GM21423 (cell line): ENCODE results near the gene VCL.
"Not testable (repeated sequence)": the region's sequence is repeated elsewhere in the genome, so short reads cannot be mapped to it uniquely, and the experiment has no call there.

ENCODE experiments used
- ATAC-seq: cut with Tn5 transposase; IDR thresholded peaks from one replicate; pipeline ENCODE4 v1.9.1; 2021; ENCODE audit warnings: mild to moderate bottlenecking, moderate library complexity; ENCODE audit not compliant: unreplicated experiment

VCL gene

GRCh38 chr10:73997787-73998622 lies at the start of gene VCL:
TSS of gene VCL (plus strand) at chr10:73998116. CDS start at chr10:73998208, 92 bp downstream.
- peak; percentile 94 for ATAC-seq

- no peak for ATAC-seq
Observed at GRCh38 chr10:73948947-73949633, 48.8 kb upstream of the VCL start.

- ATAC-seq: no peak
Observed at GRCh38 chr10:73950155-73950948, 47.6 kb upstream of the VCL start.

- no peak for ATAC-seq
Observed at GRCh38 chr10:73953665-73954064, 44.3 kb upstream of the VCL start.

- ATAC-seq: no peak
Observed at GRCh38 chr10:73954737-73955136, 43.2 kb upstream of the VCL start.

GRCh38 chr10:73955719-73956118 lies 42.2 kb upstream of the VCL start:
- ATAC-seq: no peak

GRCh38 chr10:73956476-73957359 lies 41.2 kb upstream of the VCL start:
- ATAC-seq: peak; percentile 44

GRCh38 chr10:73959484-73960243 lies 38.3 kb upstream of the VCL start:
- ATAC-seq: no peak

- ATAC-seq: no peak
Observed at GRCh38 chr10:73962386-73962785, 35.5 kb upstream of the VCL start.

- not testable (repeated sequence) for ATAC-seq
Observed at GRCh38 chr10:73963533-73963932, 34.4 kb upstream of the VCL start.

- ATAC-seq: no peak
Observed at GRCh38 chr10:73964743-73965142, 33.2 kb upstream of the VCL start.

- not testable (repeated sequence) for ATAC-seq
Observed at GRCh38 chr10:73965267-73965889, 32.5 kb upstream of the VCL start.

GRCh38 chr10:73965890-73966768 lies 31.8 kb upstream of the VCL start:
- no peak for ATAC-seq

- ATAC-seq: no peak
Observed at GRCh38 chr10:73967022-73967429, 30.9 kb upstream of the VCL start.

GRCh38 chr10:73967544-73967943 lies 30.4 kb upstream of the VCL start:
- no peak for ATAC-seq

GRCh38 chr10:73968098-73968521 lies 29.8 kb upstream of the VCL start:
- no peak for ATAC-seq

- no peak for ATAC-seq
Observed at GRCh38 chr10:73969224-73969841, 28.6 kb upstream of the VCL start.

GRCh38 chr10:73970845-73971244 lies 27.1 kb upstream of the VCL start:
- ATAC-seq: no peak
